Erythroblast (primary cell): ENCODE results near the gene GHR.

Experiments
- GATA1 ChIP-seq: IDR thresholded peaks from 2 replicates; pipeline ENCODE4 v1.6.1; 2011; ENCODE audit warnings: low read depth, mild to moderate bottlenecking, control low read depth, low read length, moderate library complexity
- POLR2A ChIP-seq: IDR thresholded peaks from 2 replicates; pipeline ENCODE4 v1.6.1; 2011; ENCODE audit warnings: mild to moderate bottlenecking, low read length

DNA sequence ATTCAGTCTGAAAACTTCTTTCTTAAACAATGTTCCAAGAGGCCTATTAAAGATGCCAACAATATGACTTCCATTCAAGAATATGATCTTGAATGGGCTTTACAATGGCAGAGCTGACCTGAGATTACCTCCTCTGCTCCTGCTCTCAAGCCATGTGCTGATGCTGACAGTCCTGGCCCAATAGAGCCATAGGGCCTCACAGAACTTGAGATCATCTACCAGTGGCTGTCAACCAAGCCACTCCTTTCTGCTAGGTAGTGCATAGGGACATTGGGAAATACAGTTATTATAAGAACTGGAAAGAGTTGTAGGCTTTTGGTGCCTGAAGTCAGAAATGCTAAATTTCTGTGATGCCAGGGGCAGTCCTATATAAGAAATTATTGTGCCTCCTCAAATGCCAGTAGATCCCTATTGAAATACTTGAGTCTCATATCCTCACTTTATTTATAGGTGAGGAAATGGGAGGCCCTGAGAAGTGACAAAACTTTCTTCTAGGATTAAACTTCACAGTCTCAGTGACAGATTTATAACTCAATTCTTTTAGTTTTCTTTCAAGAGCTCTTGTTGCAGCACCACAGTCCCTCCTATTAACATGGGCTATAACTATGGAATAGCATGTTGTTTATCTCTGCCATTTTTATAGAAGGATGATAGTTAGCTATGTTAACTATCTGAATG, 10.9 kb downstream of the GHR start:
- TF ChIP-seq POLR2A (no peak), GATA1 (no peak)
